Measurements from ENCODE around the gene NUDT22.

The NUDT22 gene

GRCh38 chr11:64269540-64270220 is 43.6 kb downstream of the NUDT22 start:
- peak; percentile 97 to 98 for DNase-seq (ENCODE audit: low read depth in 2 of 2)

GRCh38 chr11:64275031-64275800 is 49.1 kb downstream of the NUDT22 start:
- DNase-seq (ENCODE audit: low read depth in 2 of 2) = no peak

- no peak for DNase-seq (ENCODE audit: low read depth in 2 of 2)
Measured at GRCh38 chr11:64275841-64276240, 49.8 kb downstream of the NUDT22 start.

GRCh38 chr11:64276653-64277431 is 50.8 kb downstream of the NUDT22 start:
- no peak for DNase-seq (ENCODE audit: low read depth in 2 of 2)

GRCh38 chr11:64278576-64279190 is 52.6 kb downstream of the NUDT22 start:
- no peak for DNase-seq (ENCODE audit: low read depth in 2 of 2)

All from stimulated activated CD4-positive, alpha-beta T cell treated with anti-CD3 and anti-CD28 coated beads, Interleukin-12 subunit alpha, Interleukin-12 subunit beta, amount 100 ng/mL, for 24 hours (primary cell).